Stimulated activated naive CD4-positive, alpha-beta T cell treated with Interleukin-2 at 50 U/mL for 16 hours (primary cell): Measurements from ENCODE around the gene NR2F2.
A peak's percentile ranks its signal among the peaks of the same experiment; 100 is the strongest.

Source experiments
- DNase-seq: peaks from one replicate; lab custom pipeline; 2025; lab: John Stamatoyannopoulos, UW

The NR2F2 gene

DNA sequence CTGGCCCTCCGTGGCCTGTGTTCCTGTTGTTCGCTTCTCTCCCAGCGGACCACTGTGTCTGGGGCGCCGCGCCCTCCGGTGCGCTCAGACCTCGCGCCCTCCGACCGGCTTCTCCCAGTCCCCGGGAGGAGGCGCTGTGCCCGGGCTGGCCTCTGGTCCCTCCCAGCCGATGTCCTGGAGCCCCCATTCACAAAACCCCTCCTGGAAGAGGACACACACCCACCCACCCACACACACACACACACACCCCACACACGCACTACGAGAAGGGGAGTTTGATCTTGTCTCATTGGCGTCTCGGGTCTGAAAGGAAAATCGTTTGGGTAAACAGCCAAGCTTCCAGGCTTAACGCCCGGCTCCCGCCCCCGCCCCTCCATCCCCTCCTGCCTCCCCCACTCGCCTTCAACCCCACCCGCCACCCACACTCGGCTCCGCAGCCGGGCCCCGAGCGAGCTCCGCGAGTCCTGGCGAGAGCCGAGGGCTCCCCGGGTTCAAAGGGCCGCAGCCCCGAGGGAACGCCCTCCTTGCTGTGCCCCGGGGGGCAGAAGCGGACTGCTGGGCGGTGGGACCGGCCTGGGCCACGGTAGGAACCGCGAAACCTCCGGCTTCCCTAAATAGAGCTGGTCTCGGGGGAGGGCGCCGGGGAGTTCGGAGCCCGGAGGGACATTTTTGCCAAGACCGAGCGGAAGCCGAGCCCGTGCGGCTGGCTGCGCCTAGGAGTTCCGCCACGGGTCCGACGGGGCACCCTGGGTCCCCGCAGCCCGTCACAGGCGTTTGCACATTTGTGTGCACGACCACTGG lies 23.6 kb downstream of the NR2F2 start:
- no peak for DNase-seq

DNA sequence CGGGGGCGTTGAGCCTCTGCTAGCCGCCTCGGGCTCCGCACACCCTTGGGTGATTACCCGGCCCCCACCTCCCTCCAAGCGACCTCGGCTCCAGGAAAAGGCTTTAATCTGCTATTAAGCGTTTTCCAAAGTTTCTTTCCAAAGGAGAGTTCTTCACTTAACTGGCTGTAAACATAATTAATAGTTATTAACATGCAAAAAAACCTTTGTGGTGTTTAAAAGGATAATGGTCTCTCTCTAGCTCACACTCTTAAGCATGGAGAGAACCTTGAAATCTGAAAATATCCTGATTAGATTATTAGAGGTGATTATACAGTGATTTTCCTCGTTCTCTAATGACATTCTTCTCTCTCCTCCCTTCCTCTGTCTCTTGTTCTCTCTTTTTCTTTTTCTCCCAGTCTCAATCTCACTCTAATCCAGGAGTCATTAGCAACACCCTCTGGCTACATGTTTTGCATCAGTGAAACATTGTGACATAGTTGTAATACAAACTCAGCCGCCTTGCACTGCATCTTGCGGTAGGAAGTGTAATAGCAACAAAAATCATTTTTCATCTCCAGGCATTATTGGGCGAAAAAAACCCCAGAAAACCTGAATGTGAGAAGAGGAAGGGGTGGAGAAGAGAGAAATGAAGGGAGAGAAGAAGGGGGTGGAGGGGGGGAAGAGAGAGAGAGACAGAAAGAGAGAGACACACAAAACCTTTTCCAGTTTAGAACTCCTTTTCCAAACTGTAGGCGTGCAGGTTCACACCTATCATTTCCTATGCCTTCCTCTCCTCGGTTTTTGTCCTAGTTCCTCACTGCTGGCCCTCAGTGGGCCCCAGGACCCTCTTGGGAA lies 24.4 kb downstream of the NR2F2 start:
- DNase-seq = no peak

DNA sequence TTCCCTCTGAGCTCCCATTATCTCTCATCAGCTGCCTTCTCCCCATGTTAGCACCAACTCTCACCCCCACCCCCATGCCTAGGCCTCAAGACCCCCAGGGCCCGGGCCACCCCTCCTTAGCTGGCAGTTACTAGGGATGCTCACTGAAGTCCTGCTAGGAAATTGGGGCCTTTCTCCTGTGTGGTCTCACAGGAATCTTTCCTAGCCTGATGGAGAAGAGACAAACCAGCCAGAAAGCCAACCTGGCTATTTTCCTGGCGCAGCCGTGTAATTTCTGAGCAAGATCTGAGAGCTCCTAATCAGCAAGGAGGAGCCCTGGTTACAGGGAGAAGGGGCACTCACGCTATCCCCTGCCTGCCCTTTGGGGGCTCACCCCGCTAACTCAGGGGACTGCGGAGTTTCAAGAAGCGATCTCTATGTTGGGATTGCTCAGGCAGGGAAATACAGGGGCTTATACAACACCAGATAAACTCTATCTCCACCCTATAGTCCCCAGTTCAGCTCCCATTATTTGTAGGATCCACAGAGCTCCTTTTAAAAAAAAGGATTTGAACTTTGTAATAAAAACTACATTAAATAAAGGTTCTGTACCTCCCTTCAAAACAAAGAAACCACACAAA lies 25.2 kb downstream of the NR2F2 start:
- no peak for DNase-seq

DNA sequence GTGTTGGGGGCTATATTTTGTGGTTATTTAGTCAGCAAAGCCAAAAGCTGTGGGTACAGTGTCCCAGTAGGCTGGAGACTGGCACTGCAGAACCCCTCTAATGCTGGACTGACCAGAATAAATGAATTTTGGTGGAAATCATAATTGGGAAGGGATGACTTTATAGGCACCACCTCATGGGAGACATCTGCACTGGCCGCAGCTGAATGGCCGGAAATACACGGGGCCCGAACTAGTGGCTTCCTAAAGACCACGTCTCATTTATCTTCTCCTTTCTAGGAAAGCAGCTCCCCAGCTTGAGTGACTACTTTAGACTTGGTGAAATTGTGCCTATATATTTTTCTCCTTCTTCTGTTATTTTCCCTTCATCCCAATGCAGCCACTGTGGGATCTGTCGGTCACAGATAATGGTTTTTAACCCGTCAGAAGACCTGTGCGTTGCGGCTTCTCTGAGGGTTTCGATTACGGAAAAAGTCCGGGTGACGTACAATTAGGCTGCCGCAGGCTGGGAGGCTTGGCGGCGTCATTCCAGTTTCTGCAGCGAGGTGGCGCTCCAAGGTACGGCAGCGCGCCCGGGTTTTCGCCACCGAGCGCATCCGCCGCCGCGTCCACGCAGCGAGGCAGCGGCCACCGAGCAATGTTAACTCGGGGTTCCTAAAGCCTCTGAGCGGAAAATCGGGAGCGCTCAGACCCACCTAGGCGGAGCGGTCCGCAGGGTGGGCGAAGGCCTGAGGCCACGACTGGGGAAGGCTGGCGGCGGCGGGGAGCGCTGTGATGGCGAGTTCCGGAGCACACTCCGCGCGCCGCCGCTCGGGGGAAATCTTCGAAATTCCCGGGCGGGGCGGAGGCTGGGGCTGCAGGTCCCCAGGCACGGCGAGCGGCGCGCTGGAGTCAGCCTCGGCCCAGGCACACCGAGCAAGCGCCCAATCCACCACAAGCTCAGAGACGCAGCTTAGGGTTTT lies 26.3 kb downstream of the NR2F2 start:
- DNase-seq = peak; percentile 25

DNA sequence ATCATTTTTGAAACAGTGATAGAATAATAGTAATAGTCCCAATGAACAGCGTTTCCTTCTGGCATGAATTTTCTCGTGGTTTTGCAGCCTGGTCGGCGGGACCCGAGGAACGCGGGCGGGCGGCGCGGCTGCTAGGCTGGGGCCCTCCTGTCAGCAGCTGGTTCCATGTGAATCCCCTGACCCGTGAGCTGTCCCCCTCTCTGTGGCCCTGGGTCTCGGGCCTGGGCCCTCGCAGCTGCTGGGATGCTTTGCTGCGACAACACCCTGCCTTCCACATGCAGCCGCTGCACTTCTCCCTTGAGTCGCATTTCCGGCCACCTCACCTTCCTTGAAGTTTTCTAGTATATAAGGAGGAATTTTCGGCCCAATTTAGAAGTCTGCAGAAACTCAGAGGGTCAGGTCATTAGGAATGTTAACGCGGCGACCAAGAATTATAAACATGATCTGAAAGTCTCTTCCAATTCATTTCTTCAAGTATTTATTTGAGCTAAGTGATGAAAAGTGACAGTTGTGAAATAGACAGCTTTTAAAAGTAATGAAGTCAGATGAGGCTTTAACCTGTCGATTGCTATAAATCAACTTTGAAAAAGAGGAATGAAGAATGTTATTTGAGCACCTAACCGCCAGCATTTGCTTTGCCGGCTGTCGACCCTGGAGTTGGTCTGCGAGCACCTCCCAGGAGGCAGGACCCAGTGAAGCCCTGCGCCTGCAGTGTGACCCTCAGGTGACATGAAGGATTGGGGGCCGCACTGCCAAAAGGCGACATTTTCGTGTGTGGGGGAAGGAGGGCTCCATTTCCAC lies 27.7 kb downstream of the NR2F2 start:
- DNase-seq = no peak

DNA sequence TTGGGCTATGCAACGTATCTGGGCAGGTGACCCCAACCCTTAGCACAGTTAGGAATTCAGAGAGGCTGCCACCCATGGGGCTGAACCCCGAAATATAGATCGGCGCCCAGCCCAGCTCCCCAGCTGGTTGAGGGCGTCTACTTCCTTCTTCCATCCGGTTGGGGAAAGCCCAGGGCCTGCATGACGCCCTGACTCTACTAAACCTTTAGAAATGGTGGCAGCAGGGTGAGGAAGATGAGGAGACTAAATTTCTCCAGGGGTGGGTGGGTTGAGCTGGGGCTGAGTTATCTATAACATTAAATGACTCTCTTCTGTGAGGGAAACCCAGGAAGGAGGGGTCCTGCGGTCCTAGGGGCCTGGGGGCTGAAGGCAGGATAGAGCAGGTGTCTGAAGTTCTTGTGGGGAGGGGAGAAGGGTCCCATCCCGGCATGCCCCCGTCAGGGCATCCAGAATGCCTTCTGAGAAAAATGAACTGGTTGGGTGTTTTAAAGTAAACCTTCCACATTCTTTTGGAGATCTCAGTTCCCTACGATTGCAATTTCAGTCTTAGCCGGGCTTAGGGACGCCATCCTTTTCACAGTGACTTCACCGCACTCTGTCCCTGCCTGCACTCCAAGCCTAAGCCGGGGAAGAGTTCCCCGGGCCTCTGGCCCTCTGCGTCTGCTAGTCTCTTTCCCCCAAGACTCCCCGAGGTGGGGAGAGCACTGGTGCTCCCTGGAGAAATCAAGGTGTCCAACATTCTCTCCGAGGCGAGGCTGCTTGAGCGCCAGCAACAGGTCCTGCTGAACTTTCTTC lies 28.5 kb downstream of the NR2F2 start:
- DNase-seq = no peak

DNA sequence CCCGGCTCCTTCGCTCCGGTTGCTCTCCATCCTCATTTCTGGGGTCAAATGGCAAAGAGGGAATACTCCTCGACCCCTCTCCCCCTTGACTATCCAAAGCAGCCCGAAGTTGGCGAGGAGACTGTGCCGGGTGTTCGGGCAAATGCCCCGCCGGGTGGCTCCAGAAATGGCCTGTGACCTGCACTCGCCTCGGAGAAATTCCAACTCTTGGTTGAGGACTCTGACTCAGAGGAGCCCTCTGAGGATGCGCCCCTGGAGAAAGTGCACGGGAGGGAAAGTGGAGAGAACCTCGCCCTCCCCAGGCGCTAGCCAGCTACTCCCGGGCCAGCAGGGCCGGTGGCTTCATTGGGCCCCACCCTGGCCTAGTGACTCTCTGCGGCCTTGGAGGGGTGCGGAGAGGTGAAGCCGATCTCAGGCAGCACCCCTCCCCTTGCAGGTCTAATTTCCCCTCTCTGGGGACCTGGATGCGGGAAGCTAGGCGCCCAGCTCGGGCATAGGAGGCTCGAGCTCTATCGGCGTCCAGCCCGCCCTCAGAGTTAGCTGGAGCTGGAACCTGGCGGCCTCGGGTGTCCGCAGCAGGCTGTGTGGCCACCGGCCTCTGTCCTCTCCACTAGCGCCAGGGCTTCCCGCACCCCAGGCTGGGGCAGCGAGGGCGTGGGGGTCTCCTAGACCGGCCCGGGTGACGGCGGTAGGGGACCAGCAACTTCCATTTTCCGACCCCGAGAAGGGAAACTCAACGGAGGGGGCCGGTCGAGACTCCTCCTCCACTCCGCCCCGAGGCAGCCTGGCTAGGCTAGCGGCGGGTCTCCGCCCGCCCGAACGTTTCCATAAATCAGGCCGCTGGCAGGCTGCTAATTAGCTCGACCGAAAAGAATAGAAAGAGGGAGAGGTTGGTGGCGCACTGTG lies 29.4 kb downstream of the NR2F2 start:
- no peak for DNase-seq

DNA sequence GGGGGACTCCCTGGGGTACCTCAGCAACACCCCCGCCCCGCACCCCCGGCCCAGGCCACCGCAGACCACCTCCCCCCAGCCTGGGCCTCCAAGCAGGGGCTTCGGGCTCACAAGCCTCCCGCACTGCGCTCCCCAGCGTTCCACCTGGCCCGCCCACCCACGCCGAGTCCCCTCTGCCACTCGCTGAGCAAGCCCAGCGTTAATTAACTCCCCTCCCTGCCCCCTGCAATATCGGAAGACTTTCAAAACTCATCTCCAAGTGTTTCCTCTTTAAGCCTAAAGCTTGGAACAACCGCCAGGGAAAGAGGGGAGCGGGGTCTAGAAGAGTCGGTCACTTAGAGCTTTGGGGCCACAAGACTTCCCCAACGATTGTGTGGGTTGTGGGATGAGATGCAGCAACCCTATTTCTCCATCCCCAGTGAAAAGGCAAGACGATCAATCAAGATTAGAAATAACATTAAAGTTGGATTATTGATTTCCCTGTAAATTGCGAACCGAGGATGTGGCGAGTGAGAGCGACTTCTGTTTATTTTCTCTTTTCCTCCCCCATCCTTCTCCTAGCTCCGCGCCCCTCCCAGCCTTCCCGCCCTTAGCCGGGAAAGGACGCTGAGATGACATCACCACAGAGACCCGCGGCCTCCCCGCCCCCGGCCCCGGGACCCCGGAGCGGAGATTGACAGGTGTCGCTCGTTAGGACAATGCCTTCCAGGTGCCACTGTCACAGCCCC lies 30.2 kb downstream of the NR2F2 start:
- no peak for DNase-seq

DNA sequence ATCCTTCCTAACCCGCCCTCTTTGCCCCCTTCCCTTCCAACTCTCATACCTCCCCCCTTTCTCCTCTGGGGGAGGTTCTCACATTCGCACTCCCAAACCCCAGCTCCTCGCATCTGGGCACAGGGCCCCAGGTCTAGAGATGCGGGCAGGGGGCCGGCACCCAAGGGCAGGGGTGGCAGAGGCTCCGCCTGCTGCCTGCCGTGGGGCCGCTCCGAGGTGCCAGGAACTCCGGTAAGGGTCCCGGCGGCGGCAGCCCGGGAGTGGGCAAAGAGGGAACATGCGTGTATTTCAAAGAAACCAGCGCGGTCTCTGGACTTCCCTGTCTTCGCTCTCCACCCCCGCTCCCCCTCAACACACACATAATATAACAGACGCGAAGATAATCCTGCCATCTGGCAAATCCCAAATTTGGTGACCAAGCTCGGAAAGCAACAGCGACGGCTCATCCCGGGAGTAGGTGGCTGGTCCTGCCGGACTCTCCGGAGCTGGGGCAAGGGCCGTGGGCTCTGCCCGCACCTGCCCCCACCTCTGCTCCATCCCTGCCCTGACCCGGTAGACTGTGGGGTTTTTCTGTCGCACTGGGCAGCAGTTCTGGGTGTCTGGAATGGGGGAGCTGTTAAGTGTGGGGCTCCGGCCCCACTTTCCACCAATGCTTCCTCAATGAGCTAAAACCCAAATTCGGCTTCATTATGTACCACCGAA lies 31.0 kb downstream of the NR2F2 start:
- no peak for DNase-seq

DNA sequence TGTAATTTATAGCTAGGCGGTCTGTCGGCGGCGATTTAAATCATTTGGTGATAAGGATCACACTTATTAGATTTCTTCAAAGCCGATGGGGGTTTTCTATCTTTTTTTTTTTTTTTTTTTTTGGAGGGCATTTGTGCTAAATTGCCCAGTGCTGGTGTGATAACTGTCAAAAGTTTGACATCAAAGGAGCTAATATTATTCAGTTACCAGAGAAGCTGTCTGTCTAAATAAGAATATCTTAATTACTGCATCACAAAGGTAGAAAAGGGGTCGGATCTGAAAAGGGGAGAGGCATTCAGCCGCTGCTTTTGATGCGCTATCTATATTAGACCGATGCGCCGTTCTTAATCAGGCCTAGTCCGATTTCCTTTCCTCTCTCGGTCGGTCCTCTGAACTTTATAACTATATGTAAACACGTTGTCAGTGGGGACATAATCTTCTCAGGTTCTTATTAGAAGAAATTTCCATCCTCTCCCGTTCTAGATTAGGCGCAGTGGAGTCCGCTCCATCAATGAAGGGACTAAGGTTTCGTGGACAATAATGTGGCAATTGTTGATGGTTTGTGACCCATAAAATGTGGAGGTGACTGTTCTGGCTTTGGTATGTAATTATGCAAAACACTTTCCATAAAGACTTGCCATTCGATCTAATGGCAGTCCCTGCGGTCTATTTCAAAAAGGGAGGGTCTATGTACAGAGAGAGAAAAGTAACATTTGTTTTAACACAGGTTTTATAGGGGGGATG lies 31.7 kb downstream of the NR2F2 start:
- no peak for DNase-seq

DNA sequence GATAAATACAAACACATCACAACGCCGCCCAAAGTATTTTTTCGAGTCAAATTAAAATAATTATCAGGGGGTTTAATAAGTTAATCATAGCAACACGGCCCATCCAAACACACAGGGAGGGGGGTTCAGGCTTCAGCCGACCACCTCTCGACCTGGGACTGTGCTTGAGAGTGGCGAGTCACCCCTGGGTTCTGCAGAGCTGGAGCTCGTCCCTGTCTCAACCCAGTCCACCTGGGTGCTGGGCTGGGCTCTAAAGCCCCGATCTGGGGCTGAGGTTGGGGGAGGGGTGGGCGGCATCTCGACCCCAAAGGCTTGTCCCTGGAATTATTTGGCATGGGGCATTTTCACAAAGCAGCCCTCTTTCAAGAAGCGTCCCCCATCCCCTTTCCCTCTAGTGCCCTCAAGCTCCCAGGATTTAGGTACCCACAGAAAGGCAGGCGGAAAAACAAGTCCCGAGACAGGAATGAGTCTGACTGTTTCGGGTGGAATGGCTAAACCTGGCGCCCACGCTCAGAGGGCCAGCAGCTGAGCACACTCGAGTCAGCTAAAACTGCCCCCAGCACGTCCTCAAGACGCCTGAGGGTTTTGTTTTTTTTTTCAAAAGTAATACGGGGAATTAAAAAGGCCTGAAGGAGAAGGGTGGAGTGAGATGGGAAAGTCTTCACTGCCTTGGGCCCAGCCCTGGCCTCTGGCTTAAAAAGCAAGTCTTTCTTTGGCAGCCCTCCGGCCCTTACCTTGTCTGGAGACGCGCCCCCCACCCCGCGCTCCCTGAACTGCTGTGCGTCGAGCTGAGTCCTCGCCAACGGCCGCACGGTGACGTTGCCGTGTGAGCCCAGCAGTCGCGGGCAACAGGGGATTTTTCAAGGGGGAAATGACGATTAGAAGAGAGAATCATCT lies 32.5 kb downstream of the NR2F2 start:
- no peak for DNase-seq

DNA sequence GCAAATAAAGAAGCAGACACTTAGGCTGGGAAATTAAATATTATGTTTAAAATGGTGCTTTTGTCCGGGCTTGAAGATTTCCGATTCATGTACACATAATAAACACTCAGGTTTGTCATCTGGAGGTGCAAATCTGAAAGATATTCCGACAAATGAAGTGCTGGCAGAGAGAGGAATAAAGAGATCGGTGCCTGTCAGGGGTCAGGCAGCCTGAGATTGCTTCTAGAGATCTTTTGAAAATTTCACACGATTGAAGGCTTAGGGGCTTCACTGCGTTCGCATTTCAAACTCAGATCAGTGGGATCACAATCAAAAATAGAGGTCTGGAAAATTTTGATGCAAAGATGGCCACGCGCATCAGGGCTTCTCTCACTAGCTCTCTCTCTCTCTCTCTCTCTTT lies 33.2 kb downstream of the NR2F2 start:
- no peak for DNase-seq

DNA sequence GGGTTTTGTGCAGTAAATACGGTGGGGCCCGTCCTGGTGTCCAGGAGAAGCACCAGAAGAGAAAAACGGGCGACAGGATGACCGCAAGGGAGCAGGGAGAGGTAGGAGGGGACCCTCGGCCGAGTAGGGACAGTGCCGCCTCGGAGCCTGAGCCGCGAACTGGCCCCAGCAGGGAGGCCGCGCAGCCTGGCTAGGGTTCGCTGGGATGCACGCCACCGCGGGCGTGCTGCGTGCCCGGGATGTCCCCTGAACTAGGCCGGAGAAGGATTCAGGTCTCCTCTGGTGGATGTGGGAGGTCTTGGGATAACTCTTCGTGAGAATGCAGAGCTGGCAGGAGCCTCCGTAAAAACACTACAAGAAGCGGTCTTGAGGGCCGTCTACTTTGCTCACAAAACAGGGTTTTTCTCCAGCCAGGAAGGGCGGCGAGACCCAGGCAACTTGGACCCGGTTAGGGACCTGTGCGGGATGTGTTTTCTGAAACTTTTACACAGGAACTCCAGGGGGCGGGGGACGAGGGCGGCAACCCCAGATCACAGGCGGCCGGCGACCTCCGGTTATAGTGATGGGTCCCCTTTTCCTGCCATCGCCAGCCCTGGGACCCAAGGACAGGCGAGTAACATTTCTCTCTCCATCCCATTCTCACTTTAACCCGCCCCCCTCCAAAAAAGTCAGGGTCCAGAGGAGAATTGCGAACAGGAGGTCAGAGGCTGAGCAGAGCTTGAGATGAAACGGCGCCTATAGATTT lies 35.5 kb downstream of the NR2F2 start:
- DNase-seq = no peak

DNA sequence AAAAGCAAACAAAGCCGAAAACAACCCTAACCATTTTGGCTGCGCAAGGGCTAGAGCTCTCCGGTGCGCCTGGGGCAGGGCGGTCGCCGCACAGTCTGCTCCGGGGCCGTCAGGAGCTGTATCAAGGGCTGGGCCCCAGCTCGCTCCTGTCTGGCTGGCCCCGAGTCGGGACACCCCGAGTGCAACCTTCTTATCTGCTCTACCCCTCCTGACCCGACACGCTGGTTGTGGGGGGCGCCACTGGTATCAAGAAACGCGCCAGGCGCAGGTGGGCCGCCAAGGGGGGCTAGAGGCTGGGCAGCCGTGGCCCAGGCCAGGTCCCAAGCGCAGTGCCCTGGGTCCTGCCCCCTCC lies 36.0 kb downstream of the NR2F2 start:
- no peak for DNase-seq
